TTC549 (cell line): Measurements from ENCODE around the gene AEBP1.

Experiments used
- FAIRE-seq: peaks from 2 replicates; lab custom pipeline; 2012; peaks lifted over from hg19 to GRCh38; lab: Jason Lieb, UNC

The AEBP1 gene

DNA sequence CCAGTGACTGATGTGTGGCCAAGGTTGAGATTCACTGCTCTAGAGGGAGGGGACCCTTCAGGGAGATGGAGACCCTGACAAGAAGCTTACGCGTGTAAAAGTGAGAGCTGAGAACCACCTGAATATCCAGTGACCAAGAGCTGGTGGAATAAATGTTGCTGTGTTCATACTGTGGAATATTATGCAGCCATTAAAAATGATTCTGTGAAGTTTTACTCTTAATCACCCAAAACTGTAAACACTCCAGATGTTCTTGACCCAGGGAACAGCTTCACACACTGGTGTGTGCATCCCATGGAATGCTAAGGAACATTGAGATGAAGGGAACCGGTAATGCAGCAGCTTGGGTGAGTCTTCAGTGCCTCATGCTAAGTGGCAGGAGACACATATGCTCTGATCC, 17.5 kb upstream of the AEBP1 start:
- no peak for FAIRE-seq

DNA sequence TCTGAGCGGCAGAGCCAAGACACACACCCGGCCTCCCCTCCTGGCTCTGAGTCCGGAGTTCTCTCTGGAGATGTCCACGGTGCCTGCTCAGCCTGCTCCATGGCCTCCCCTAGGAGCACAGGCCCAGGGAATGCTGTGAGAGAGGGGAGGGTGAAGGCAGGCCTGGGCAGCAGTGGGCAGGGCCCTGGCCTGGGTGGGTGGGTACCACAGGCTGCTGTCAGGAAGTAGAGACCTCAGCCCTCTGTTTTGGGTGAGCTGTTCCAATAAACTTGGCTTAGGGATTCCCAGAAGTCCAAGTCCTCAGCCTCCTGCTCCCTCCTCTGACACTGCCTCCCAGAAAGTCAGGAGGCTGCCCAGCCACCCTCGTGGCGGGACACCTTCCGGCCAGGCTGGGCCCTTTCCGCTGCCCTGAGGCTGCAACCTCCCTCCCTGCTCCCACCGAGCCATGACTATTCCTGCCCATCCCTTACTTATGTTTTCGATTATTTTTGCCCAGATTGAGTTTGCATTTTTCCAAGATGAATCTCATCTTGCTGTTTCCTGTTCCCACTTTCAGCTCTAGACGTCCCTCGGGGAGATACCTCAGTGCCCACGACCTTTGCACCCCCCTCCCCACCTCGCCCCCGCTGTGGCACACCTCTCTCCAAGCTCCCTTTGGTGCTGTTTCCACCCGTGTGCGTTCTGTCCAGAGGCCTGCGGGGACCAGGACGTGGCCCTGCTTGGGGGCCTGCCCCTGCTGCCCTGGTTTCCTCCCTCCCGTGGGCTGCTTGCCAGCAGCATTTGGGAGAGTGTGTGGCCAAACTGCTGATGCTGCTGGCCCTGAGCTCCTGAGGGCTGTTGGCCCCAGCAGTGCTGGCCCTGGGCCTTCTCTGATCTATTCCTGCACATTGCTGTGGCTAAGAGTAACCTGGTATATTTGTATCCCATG, 16.0 kb upstream of the AEBP1 start:
- no peak for FAIRE-seq

DNA sequence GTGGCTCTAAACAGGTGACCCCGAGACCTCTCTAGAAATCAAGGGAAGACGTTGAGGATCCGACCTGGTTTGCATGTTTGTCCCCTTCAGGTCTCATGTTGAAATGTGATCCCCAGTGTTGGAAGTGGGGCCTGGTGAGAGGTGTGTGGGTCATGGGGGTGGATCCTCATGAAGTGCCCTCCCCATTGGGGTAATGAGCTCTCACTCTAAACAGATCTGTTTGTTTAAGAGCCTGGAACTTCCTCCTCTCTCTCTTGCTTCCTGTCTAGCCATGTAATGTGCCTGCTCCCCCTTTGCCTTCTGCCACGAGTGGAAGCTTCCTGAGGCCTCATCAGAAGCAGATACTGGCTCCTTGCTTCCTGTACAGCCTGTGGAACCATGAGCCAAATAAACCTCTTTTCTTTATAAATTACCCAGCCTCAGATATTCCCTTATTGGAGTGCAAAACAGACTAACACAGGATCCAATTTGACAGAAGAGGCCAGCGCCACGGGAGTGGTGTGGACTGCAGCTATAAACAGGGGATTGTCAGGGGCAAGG, 11.0 kb upstream of the AEBP1 start:
- no peak for FAIRE-seq

DNA sequence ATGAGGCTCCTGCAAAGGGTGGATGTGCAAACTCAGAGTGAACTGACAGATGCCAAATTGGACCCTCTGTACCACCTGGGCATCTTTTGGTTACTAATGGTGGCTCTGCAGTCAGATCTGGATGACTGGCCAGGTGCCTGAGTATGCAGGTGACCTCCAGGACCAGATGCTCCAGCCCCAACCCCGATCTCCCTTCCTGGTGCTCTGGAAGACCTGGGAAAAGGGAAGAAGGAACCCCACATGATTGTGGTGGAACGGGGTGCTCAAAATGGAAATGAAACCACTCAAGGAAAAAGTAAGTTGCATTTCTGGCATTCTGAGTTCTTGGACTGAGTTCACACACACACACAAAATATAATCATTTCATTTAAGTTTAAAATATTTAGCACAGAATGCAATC, 9.8 kb upstream of the AEBP1 start:
- no peak for FAIRE-seq

DNA sequence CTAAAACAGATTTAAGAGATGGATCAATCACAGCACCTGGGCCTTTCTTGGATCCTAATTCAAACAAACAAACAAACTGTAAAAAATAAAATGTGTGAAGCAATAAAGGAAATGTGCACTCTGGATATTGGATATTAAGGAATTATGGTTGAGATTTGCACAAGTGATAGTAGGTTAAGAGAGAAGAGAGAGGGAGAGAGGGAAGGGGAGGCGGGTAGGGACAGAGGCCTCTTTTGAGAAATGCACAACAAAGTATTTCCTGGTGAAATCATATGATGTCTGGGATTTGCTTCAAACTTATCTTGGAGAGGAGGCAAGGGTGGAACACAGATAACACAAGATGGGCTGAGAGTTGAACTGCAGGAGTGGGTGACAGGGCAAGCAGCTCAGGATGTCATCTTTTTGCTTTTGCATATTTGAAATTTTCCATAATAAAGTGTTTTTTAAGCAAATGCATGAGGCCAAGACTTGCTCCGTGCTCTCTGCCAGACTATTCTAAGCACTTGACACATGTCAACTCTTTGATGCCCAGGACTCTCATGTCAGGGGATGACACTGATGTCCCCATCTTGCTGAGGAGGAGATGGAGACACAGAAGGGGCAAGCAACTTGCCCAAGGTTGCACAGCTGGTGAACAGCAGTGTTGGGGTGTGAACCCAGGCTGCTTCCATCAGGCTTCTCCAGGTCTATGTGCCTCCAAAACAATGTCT, 9.1 kb upstream of the AEBP1 start:
- no peak for FAIRE-seq

DNA sequence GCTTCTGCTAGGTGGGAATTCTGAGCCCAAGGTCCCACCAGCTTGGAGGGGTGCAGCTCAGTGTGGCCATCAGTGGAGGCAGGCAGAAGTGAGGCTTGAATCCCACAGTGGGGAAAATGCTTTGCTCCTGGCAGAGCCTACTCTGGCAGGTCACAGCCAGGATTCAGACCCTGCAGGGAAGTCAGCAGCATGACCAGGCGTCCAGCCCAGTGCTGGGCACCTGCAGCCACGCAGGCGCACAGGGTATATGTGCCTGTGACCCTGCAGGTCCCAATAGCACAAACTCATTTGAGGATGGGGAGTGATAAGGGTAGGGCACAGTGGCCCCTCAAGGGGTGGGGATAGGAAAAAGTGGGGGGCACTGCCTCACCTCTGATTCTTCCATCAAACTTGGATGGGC, 8.4 kb upstream of the AEBP1 start:
- FAIRE-seq, result no peak

DNA sequence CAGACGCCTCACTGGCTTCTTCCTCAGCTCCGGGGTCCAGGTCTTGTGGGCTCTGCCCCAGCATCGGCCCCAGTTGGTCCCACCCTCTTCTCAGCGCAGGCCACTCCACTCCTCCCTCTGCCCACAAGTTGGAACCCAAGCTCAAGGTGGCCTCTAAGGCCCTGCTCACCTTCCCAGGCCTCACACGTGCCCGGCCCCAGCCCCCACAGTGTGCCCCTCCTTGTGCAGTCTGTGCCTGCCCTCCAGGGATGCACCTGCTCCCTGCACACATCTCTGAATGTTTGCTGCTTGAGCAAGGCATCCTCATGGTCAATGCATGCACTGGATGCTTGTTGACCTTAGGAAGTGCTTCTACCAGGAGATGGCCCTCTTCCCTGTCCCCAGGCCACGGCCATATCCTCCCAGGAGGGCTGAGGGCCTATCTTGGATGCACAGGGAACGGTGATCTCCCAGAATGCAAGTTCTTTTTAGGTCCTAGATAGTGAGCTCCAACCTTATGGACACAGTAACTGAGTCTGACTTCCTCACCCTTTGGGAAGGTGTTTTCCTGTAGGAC, 7.7 kb upstream of the AEBP1 start:
- no peak for FAIRE-seq

DNA sequence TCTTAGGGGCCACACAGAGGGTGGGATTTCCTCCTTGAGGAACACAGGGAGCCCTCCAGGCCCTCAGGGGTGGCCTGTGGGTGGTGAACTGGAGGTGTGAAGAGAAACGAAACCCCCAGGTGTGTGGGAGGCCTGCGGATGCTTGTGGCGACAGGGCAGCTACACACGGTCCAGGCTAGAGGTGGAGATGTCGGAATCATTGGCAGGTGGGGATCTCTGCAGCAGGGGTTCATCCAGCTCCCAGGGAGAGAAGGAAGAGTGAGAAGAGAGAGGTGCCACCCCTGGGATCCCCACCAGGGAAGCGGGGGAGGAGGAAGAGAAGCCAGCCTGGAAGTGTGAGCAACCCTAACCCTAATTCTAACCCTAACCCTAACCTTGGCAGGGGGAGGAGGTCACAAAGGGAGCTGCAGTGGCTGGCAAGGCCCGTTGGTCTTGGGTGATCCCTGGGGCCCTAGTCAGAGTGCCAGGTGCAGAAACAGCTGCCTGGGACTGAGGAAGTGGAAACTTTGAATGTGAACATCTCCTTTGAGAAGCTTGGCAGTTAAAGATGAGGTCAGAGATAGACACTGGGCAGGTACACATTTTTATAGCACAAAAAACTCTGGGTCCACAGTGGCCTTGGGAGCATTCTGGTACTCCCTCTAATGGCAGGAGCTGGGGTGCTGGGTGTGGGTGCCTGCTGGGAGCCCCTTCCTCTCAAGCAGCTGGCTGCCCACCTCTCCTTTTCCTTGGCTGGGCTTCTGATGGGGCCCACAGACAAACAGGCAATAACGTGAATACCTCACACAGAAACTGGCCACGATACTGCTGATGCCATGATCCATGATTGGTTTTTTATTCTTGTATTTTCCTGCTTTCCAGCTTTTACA, 6.8 kb upstream of the AEBP1 start:
- FAIRE-seq, result no peak

DNA sequence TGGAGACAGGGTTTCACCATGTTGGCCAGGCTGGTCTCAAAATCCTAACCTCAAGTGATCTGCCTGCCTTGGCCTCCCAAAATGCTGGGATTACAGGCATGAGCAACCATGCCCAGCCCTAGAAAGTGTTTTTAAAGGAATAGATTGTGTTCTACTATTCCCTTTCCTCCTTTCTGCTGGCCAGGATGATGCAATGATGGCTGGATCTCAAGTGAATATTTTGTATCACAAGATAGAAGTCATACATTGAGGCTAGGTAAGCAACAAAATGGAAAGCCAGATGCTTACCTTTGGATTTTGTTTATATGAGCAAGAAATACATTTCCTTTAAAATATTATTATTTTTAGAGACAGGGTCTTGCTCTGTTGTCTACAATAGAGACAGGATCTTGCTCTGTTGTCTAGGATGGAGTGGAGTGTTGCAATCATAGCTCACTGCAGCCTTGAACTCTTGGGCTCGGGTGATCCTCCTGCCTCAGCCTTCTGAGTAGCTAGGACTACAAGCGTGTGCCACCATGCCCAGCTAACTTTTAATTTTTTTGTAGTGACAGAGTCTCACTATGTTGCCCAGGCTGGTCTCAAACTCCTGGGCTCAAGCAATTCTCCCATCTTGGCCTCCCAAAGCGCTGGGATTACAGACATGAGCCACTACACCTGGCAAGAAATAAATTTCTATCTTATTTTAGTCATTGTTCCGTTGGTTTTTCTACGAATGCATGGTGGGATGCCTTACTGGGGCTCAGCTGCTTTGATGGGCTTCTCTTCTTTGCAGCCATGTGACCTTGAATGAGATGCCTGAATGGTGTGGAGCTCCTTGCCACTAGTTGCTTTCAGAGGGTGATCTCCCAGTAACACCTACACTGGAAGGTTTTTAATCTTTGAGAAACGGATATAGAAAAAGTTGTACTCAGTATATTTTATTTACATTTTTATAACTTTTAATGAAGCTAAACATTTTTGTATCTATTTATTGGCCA, 5.8 kb upstream of the AEBP1 start:
- no peak for FAIRE-seq

DNA sequence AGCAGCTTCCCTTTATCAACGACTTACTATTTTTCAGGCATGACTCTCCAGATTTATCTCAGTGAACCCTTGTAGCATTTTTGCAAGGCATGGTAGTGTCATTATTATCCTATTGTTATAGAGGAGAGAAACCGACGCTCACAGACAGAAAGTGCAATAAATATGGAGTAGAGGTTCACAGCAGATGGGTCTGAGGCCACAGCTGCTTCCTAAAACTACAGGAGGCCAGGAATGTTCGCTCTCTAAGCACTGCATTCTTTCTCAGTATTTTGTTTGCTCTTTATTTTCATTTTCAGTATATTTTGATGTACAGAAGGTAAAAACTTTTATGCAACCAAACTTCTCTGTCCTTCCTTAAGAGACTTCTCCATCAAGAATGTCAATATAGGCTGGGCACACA, 4.5 kb upstream of the AEBP1 start:
- FAIRE-seq, result no peak

DNA sequence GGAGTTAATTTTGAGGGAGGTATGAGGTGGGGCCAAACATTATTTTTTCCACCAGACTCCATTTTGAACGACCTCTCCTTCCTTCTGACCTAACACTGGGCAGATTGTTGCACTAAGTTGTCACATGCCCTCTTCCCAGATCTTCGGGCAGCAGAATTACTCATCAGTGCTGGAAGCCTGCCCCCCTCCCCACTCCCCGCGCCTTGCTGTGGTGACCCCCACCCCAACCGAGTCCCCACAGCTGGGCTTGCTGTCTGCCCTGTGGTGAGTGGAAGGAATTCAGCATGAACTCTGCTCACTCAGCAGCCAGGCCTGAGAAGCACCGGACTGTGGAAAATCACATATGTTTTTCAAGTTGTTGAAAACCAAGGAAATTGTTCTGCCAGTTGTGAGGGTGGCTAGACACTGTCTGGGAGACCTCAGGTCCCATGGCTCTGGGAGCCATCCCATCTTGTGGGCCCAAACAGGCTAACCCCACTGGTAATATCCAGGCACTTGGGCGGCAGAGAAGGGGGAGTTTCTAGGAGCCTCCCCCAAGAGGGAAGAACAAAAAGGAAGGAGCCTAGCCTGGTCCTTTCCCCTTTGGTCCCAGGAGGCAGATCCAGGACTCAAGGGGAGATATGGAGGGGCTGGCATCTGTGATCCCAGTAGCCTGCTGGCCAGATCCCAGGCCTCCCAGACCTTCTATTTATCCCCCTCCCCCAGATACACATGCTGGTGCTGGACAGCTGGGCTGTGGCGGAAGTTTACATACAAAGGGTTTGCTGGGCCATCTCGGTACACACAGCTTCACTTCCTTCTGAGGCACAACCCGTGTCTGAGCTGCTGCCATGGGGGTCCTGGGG, 3.5 kb upstream of the AEBP1 start:
- FAIRE-seq, result no peak

DNA sequence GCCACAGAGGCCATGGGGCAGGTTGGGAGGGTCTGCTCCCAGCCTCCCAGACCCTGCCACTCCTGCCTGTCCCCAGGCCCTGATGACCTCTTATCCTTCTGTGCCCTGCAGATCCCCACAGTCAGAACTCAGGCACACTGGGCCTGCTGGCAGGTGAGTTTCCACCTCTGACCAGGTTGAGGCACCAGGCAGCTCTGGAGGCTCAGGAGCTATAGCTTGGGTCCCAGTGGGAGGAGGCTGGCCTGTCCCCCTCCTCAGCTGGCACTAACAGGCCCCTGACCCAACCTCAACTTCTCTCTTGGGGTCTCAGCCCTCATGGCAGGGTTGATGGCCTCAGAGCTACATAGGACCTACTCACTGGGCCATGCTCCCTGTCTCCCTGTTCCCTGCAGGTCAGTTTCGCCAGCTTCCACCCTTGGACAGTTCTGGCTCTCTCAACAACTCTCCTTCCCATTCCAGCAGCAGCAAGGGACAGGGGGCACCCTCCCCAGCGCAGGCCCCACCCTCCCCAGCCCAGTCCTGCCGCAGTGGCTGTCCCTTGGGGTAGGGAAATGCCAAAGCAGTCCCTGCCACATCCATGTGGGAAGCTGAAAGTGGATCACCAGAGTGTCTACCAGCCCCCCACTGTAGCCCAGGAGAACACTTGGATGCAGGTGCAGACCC, 2.7 kb upstream of the AEBP1 start:
- no peak for FAIRE-seq

DNA sequence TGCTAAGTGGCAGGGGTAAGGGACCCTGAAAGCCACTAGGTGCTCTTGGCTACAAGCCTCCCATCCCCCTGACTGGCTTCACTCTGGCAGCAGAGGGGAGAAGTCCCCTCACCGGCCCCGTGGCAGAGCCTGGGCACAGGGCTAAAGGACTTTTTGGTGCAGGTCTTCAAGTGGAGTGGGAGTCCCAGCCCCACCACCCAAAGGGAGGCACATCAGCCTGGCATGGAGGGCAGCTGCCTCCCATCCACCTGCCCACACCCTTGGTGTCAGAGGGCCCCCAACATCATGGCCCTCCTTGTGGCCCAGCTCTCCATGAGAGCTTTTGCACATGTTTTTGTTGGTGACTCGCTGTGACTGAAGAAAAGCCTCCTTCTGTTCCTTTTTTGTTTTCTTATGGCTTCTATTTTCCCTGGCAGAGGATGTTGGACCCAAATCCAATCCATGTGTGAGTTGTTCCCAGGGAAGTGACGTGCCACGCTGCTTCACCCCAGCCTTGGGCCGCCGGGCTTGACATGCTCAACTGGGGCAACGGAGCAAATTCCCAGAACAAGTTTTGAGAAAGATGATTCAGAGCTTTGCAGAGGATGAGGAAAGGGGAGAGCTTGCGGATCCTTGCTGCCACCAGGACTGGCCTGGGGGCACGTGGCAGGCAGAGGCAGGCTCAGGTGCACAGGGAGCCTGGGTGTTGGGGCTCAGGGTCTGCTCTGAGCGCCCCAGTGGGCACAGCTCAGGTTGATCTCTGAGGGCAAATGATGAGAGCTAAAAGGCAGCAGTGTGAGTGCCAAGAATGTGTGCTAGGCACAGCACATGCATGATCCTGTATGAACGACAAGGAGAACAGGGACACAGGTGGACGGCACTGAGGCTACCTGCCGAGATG, 1.9 kb upstream of the AEBP1 start:
- FAIRE-seq, result no peak

DNA sequence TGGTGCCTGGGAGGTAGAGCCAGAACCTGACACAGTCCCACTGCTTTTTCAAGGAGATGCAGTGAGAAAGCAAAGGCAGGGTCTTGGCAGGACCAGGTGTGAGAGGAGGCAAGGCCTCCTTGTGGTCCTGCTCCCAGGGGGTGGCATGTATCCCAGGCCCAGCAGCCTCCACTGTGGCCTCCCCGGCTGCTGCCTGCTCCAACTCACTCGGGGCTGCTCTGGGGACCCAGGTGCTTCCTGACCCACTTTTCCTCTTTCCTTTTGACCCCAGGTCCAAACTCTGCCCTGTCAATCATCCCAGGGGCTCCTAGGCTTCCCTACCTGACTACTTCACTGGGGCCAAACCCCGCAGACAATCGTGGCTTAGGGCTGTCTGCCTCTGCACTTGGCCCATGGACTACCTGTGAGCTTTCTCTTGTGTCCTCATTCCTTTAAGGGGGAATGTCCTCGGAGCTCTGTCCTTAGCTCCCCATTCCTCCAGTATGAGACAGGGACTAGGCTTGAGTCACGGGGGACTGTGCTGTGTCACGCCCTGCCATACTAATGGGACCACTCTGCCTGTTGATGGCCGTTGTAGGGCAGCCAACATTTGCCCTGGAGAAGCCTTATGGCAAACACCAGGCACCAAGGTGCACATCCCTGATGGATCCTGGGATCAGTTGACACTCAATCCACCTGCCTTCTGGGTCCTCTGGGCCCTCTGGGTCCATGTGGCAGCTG, 1.1 kb upstream of the AEBP1 start:
- FAIRE-seq, result no peak

DNA sequence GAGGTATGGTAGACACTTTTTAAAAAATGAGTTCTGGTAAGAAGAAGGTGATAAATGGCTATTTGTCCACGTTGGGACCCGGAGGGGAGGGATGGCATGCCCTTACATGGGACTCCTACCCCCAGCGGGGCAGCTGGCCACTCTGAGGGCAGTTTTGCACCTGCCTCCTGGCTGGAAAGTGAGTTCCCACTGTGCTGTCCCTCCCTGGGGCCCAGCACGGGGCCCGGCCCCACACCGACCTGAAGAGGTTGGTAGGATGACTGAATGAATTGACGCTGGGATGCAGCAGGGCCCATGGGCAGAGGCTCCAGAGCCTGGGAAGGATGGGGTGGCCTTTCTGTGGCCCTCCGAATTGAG, 601 bp upstream of the AEBP1 start:
- no peak for FAIRE-seq

DNA sequence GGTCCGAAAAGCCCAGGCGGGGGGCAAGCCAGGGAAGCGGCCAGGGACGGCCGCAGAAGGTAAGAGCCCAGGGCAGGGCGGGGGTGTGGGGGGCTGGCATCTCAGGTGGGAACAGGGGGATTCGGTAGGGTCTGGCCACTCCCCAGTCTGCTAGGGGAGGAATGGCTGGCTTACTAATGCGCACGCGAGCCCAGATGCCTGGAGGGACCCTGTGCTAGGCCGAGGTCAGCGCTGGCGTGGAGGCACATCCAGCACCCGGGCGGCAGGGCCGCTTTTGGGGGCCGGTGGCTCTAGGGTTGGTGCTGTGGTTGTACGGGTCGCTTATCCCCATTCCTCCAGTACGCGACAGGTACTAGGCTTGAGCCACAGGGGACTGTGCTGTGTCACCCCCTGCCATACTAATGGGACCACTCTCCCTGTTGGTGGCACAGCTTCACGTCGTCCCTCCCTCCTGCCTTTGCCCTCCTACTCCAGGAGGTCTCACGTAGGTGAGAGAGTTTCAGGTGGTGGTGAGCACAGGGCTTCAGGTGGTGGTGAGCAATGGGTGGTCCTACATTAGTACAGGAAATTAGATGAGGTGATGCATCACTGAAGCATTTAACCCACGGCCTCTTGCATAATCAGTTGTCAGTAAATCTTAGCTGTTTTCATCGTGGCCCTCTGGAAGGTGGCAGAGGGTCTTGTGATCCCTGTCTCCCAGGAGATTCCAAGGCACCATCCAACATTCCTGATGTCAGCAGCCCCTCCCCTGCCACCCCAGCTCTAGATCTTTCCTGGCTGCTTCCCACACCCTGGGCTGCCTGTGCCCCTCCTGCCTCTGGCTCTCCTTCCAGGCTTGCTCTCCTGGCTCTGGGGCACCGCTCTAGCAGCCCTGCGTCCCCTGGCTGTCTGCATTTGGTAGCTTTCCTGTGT, 971 bp downstream of the AEBP1 start:
- no peak for FAIRE-seq

DNA sequence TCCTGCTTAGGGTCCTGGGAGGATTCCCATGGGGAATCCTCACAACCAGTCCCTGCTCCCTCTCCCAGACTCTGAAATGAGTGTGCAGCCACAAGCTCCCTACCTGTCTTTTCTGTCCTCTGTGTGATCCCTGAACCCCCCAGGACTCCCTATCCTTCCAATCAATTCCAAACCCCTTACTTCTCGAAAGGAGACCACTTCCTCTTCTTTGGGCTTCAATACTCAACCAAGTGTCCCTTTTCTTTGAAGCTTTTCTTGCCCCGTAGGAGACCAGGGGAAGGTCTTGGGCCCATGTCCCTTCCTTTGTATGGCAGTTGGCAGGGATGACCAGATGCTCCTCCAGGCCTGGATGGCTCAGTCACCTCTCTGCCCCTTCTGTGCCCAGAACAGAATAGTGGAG, 1.7 kb downstream of the AEBP1 start:
- no peak for FAIRE-seq
